ENCODE results near the gene HYCC1.

HYCC1 gene

DNA sequence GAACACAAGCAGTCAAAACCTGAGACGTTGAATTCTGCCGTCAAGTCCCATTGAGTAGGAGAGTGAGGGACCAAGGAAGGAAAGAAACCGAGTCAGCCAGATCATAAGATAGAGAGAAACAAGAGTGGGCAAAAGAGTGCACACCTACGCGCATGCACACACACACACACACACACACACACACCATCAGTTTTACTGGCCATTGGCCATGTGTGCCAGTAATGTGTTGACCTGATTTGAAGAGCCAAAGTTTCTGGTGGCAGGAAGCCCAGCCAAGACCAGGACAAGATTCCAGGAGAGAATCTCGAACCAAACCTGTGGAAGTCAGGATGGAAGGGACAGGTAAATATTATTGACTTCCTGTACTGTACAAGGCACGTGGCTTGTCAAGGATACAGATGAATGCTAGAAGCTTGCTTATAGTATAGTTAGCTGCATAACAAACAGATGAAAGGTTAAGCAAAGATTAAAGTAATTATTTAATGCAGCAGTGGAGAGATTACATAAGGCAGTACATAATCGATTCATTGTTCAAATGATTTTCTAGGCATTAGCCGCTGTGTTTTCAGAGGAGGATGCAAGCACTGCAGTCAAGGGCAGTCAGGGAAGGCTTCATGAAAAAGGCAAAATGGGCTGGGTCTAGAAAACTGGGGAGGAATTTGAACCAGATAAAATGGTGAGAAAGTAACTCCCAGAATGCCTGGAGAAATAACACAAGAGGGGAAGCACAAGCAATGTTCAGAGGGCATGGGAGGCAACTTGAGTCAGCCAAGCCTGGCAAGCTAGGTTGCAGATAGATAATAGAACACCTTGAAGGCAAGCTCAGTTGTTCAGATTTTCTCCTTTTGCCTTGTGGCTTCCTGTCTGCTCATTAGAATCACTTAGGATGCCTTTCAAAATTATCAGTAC lies 2.7 kb upstream of the HYCC1 start:
- DNase-seq = no peak

- no peak for DNase-seq
These were observed 751 bp upstream of the HYCC1 start for GRCh38 chr7:23014681-23015080.

GRCh38 chr7:23012908-23013714 lies 819 bp downstream of the HYCC1 start:
- peak in 1 of 2 experiments; percentile 54 for DNase-seq

- peak in 1 of 2 experiments; percentile 25 for DNase-seq
These were observed 1.7 kb downstream of the HYCC1 start for GRCh38 chr7:23012186-23012585.

- no peak for DNase-seq
These were observed 2.6 kb downstream of the HYCC1 start for GRCh38 chr7:23011222-23011924.

DNA sequence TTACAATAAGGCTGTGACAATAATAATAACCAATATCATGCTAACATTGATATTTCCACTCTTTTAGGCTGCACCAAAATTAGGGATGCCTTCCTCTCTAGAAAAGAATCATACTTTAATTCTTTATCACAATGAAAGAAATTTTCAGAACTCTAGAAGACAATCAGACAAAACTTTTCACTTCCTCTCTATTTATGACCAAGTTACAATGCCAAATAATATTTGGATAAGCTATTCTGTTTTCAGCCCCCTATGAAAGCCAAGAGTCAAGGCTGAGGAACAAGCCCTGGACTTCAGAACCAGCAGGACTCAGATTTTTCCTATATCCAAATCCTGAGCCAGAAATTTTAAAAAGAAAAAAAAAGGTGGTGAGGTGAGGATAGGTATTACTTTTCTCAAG lies 4.6 kb downstream of the HYCC1 start:
- DNase-seq = no peak

DNA sequence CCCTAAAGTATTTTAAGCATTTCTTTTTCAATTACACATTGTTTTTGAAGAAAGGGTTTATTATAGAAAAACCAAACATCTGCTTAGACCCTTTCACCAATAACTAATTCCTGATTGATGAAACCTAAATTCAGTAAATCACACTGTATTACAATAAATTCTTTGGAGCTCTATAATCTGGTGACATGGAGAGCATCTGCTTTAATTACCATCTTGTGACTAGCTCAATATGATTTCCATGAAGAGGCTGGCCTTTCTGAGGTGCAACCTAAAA lies 9.7 kb downstream of the HYCC1 start:
- DNase-seq = peak in 1 of 2 experiments; percentile 1

DNA sequence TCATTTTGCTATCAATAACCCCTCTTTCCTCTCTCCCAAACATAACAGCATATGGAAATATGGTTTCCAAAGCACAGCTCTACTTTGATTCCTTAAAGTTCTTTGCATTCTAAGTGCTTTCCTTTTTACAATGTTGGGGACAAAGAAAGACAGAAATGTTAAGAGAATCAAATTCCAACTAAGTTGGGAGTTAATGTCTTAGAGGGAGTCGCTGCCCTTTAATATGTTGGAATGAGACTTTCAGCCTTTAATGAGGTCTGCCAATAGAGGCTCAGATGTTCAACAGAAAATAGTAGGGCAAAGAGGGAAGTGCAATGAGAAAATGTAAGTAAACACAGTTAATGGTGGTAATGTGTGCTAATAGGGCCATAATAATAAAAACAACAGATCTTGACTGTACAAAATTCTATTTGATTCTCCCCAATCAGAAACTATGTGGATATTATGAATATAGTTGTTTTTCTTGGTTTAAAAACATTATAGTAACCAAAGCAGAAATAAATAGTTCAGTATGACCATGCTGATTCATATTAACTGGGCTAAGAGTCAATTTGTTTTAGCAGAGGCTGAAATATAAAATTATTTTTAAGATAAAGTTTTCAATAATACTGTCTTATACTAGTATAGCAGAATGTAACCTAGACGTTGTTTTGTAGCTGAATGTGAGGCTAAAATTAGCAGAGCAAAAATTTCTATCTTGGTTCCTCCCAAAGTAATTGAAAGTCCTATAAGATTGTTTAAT lies 10.3 kb downstream of the HYCC1 start:
- DNase-seq = no peak

DNA sequence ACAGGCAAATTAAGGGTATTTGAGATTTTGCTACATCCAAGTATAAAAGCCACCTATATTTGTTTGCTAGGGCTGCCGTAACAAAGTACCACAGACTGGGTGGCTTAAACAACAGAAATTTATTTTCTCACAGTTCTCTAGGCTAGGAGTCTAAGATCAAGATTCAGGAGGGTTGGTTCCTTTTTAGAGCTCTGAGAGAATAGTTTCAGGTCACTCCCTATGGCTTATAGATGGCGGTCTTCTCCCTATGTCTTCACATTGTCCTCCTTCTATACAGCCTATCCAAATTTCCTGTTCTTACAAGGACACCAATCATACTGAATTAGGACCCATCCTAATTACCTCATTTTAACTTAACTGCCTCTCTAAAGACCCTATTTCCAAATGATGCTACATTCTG lies 11.2 kb downstream of the HYCC1 start:
- no peak for DNase-seq

- DNase-seq = no peak
These were observed 12.3 kb downstream of the HYCC1 start for GRCh38 chr7:23001610-23002009.

DNA sequence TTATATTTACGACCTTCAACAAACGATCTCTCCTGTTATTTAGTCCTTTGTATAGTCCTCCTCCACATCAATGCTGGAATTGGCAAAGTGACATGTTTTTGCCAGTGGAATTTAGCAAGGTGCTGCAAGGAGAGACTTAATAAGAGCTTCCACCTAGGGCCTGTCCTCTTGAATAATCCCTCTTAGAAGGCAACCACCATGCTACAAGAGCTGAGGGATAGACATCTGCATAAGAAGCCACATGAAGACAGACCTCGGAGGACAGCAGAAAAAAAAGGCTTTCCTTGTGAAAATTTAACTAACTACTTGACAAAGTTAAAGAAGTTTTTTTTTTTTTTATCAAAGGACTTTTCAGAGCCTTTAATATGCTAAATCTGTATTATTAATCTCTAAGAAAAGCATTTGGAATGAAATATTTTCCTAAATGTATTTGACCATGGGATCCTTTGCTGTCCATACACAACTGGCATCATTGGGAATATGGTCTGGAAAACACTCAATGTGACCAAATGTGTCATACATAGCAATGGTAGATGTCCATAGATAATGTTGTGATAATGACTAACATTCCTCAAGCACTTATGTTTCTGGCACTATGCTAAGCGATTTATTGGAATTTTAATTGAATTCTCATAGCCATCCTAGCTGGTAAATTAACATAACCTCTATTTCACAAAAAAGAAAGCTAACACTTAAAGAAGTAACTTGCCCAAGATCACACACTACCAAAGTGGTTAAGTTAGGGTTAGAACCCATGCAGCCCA lies 13.2 kb downstream of the HYCC1 start:
- peak in 1 of 2 experiments; percentile 48 for DNase-seq

- DNase-seq = peak; percentile 52 to 76
These were observed 15.4 kb downstream of the HYCC1 start for GRCh38 chr7:22998519-22998896.

DNA sequence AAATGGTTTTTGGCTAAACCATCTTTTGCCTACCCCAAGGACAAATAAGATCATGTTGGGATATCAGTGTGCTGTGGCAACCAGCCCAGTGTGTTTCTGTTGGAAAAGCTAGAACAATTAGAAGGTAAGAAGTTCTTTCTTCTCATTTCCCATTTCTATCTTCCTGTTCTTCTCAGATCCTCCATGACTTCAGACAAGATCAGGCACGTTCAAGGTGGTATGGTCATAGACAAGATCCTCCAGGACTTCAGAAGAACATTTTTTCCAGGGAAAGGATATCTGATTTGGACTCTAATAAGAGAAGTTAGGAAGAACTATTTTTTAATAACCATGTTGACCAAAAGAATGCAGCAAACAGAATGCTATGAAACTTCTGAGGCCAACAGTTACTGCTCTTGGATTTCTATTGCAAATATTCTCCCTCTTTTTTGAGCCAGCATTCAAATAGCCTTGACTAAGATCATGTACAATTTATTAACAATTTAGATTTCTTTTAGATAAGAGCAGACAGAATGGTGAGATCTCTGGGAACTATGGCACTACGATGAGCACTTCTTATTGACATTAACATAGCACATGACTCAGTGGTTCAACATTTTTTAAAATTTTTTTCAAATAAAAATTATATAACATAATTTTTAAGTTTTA lies 15.9 kb downstream of the HYCC1 start:
- no peak for DNase-seq

DNA sequence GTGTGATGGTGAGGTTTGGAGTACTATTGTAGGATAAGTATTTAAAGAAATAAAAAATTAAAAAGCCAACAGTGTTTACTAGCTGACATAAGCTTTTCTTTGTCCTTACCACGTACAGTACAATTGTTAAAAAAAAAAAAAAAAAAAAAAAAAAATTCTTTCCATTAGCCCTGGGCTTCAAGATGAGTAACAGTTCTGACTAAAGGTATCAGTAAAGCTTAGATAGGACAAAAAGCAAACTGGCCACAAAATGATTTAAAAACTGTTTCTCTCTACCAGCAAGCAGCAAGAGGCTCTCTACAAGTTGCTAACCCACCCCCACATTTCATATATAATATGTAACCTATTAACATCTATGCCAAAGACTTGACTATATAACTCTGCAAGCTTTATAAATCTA lies 17.5 kb downstream of the HYCC1 start:
- DNase-seq = no peak

GRCh38 chr7:22995011-22995410 lies 18.9 kb downstream of the HYCC1 start:
- no peak for DNase-seq

- no peak for DNase-seq
These were observed 20.8 kb downstream of the HYCC1 start for GRCh38 chr7:22992874-22993840.

DNA sequence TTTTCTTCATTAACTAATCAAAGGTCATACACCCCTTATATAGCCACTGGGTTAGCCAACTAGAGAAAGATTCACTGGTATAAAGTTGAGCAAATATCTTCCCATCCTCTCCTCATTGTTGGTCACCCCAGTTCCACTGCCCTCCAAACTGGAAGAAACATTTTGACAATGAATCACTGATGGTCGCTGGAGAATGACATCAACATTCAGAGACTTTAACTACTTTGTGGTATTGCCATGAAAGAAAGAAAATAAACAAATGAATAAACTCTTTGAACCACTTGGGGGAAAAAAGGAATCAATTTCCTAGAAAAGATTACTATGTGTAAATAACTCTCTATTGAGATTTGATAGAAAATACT lies 23.4 kb downstream of the HYCC1 start:
- no peak for DNase-seq

GRCh38 chr7:22989643-22990587 lies 24.0 kb downstream of the HYCC1 start:
- DNase-seq = no peak

GRCh38 chr7:22985436-22985835 lies 28.5 kb downstream of the HYCC1 start:
- no peak for DNase-seq

All from NCI-H524 (cell line).